Loucy (cell line): ENCODE results near the gene SERINC4.

Experiments
- EZH2phosphoT487 ChIP-seq: fragments of 200-600 bp; IDR thresholded peaks from 2 replicates; pipeline ENCODE4 v1.6.1; 2018; ENCODE audit warnings: antibody characterized with exemption, mild to moderate bottlenecking, moderate library complexity, borderline replicate concordance
- TF ChIP-seq, protein P1 (sequence below): fragments of 200-600 bp; sonication (generic); conservative IDR thresholded peaks from 2 replicates; pipeline ENCODE4 v1.5.1; 2014; ENCODE audit warnings: mild to moderate bottlenecking, antibody characterized with exemption, low read length

DNA sequence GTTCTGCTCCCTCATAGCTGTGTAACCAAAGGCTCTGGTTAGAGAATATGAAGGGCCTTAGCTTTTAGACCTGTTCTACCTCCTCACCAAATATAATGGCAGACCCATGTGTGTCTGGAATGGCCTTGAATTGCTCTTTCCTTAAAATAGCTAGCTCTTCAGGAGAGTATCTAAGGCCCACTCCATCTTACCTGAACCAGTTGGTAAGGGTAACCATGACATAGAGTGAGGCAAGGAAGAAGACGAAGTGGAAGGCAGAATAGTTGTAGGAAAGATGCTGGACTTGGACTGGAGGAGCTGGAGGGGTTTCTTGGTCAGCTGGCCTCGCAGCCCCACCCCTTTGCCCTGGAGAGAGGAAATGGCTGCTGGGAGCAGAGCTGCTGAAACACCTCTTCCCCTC is 4.8 kb downstream of the SERINC4 start:
- TF ChIP-seq, protein P1, sequence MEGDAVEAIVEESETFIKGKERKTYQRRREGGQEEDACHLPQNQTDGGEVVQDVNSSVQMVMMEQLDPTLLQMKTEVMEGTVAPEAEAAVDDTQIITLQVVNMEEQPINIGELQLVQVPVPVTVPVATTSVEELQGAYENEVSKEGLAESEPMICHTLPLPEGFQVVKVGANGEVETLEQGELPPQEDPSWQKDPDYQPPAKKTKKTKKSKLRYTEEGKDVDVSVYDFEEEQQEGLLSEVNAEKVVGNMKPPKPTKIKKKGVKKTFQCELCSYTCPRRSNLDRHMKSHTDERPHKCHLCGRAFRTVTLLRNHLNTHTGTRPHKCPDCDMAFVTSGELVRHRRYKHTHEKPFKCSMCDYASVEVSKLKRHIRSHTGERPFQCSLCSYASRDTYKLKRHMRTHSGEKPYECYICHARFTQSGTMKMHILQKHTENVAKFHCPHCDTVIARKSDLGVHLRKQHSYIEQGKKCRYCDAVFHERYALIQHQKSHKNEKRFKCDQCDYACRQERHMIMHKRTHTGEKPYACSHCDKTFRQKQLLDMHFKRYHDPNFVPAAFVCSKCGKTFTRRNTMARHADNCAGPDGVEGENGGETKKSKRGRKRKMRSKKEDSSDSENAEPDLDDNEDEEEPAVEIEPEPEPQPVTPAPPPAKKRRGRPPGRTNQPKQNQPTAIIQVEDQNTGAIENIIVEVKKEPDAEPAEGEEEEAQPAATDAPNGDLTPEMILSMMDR = no peak
- TF ChIP-seq EZH2phosphoT487 = no peak
